GM12878 (cell line): ENCODE data around the gene MAFG.

Experiments used
- CTCF ChIP-seq, 3 experiments: IDR thresholded peaks in 2 of 3; conservative IDR thresholded peaks in 1 of 3; 2 replicates each; pipeline ENCODE4 v1.5.1; 2011; ENCODE audit warnings: low read depth in 3 of 3, low read length in 3 of 3, mild to moderate bottlenecking in 3 of 3, control low read depth in 2 of 3, moderate library complexity in 2 of 3, inconsistent platforms in 1 of 3, mixed read lengths in 1 of 3; ENCODE audit not compliant: control insufficient read depth in 2 of 3, insufficient read depth in 1 of 3; ENCODE audit errors: extremely low read depth in 1 of 3
- EZH2 ChIP-seq: IDR thresholded peaks from 2 replicates; pipeline ENCODE4 v1.6.1; 2012; ENCODE audit warnings: low read depth, mild to moderate bottlenecking, control low read depth, inconsistent platforms, low read length, borderline replicate concordance; ENCODE audit not compliant: control insufficient read depth
- GABPA ChIP-seq: IDR thresholded peaks from 2 replicates; pipeline ENCODE4 v1.6.1; 2014; ENCODE audit warnings: antibody characterized with exemption, low read depth, mild to moderate bottlenecking, inconsistent platforms
- HDAC6 ChIP-seq: fragments of 200-600 bp; sonication (generic); IDR thresholded peaks from one replicate; pipeline ENCODE4 v1.8.0; 2017; ENCODE audit warnings: antibody characterized with exemption; ENCODE audit not compliant: unreplicated experiment
- MTA3 ChIP-seq: IDR thresholded peaks from 2 replicates; pipeline ENCODE4 v1.6.1; 2012; ENCODE audit warnings: low read length, inconsistent platforms, borderline replicate concordance
- PKNOX1 ChIP-seq: fragments of 450-650 bp; IDR thresholded peaks from 2 replicates; pipeline ENCODE4 v1.6.1; 2016; ENCODE audit warnings: mild to moderate bottlenecking
- POLR2A ChIP-seq: IDR thresholded peaks from 2 replicates; pipeline ENCODE4 v1.6.1; 2011; ENCODE audit warnings: low read depth, mild to moderate bottlenecking, low read length
- REST ChIP-seq: IDR thresholded peaks from 2 replicates; pipeline ENCODE4 v1.6.1; 2012; ENCODE audit warnings: mild to moderate bottlenecking, low read depth, low read length
- SRF ChIP-seq, 2 experiments: IDR thresholded peaks; 2 replicates each; pipeline ENCODE4 v1.6.1; 2011; ENCODE audit warnings: low read depth in 2 of 2, low read length in 2 of 2, mild to moderate bottlenecking in 1 of 2, moderate library complexity in 1 of 2
- USF2 ChIP-seq: IDR thresholded peaks from 2 replicates; pipeline ENCODE4 v1.6.1; 2011; ENCODE audit warnings: low read depth, low read length, improper control_type of control experiment, borderline replicate concordance
- ZBTB11 ChIP-seq: fragments of 450-650 bp; formaldehyde crosslinking; IDR thresholded peaks from 2 replicates; pipeline ENCODE4 v1.5.0; 2022; ENCODE audit warnings: mild to moderate bottlenecking, missing genetic modification characterization

- TF ChIP-seq GABPA (no peak; the same call in 1 of the 2 replicates), EZH2 (no peak), PKNOX1 (no peak), POLR2A (peak; percentile 62), ZBTB11 (CRISPR knock-in tag) (no peak), MTA3 (no peak), CTCF (IDR thresholded peaks at IDR 0.05 in 2 of 3, conservative IDR thresholded peaks at IDR 0.05 in 1 of 3; ENCODE audit: control insufficient read depth in 2 of 3, extremely low read depth in 1 of 3, insufficient read depth in 1 of 3, low read depth in 3 of 3, low read length in 3 of 3) (no peak), USF2 (no peak), HDAC6 (no peak), REST (no peak), SRF (IDR thresholded peaks at IDR 0.05; ENCODE audit: low read depth in 2 of 2, low read length in 2 of 2) (no peak)
These were observed 934 bp downstream of the MAFG start for GRCh38 chr17:81926451-81927151.
